ENCODE results near the gene SNX19.

Gene SNX19

GRCh38 chr11:130913268-130913667 lies 3.0 kb downstream of the SNX19 start:
- no peak for TF ChIP-seq SIN3A (IDR thresholded peaks at IDR 0.05; ENCODE audit: borderline replicate concordance, insufficient read depth, low read length)

- TF ChIP-seq TAF1 (IDR thresholded peaks at IDR 0.05; ENCODE audit: borderline replicate concordance, insufficient read depth, low read length) (no peak), SIN3A (IDR thresholded peaks at IDR 0.05; ENCODE audit: borderline replicate concordance, insufficient read depth, low read length) (no peak), REST (IDR thresholded peaks at IDR 0.05; ENCODE audit: insufficient read depth in 1 of 2, low read depth in 2 of 2, low read length in 2 of 2) (no peak), FOXP2 (optimal IDR thresholded peaks at IDR 0.05; ENCODE audit: borderline replicate concordance, extremely low read depth, extremely low read length, insufficient read depth) (no peak), POLR2AphosphoS5 (IDR thresholded peaks at IDR 0.05; ENCODE audit: low read depth, low read length) (no peak)
These were observed 3.7 kb downstream of the SNX19 start for GRCh38 chr11:130912552-130912951.

GRCh38 chr11:130911306-130911705 lies 5.0 kb downstream of the SNX19 start:
- TF ChIP-seq FOXP2 (optimal IDR thresholded peaks at IDR 0.05; ENCODE audit: borderline replicate concordance, extremely low read depth, extremely low read length, insufficient read depth) (no peak), TAF1 (IDR thresholded peaks at IDR 0.05; ENCODE audit: borderline replicate concordance, insufficient read depth, low read length) (no peak), SIN3A (IDR thresholded peaks at IDR 0.05; ENCODE audit: borderline replicate concordance, insufficient read depth, low read length) (no peak), REST (IDR thresholded peaks at IDR 0.05; ENCODE audit: insufficient read depth in 1 of 2, low read depth in 2 of 2, low read length in 2 of 2) (no peak), POLR2AphosphoS5 (IDR thresholded peaks at IDR 0.05; ENCODE audit: low read depth, low read length) (no peak)

GRCh38 chr11:130909650-130910049 lies 6.6 kb downstream of the SNX19 start:
- TF ChIP-seq FOXP2 (optimal IDR thresholded peaks at IDR 0.05; ENCODE audit: borderline replicate concordance, extremely low read depth, extremely low read length, insufficient read depth) (no peak), REST (IDR thresholded peaks at IDR 0.05; ENCODE audit: insufficient read depth in 1 of 2, low read depth in 2 of 2, low read length in 2 of 2) (no peak)

- TF ChIP-seq FOXP2 (optimal IDR thresholded peaks at IDR 0.05; ENCODE audit: borderline replicate concordance, extremely low read depth, extremely low read length, insufficient read depth) = no peak
- no peak for TF ChIP-seq REST (IDR thresholded peaks at IDR 0.05; ENCODE audit: insufficient read depth in 1 of 2, low read depth in 2 of 2, low read length in 2 of 2)
- no peak for TF ChIP-seq POLR2AphosphoS5 (IDR thresholded peaks at IDR 0.05; ENCODE audit: low read depth, low read length)
- no peak for TF ChIP-seq TAF1 (IDR thresholded peaks at IDR 0.05; ENCODE audit: borderline replicate concordance, insufficient read depth, low read length)
These were observed 7.3 kb downstream of the SNX19 start for GRCh38 chr11:130908770-130909625.

Data from PFSK-1 (cell line).